PC-9 (cell line): ENCODE results near the gene WT1. TPM values are rescaled to one million over a fixed set of nuclear protein-coding genes. Genes with fewer than 3 reads are reported as not detected.

Experiments
- BruUV-seq: library from RNA; stranded (reverse); fragments of 400-500 nt; replicated peaks from 2 replicates; lab custom pipeline; 2021; lab: Mats Ljungman, UMichigan
- CTCF ChIA-PET: fragments of 300-600 bp; sonication (Branson Sonifier 250); formaldehyde crosslinking; loops from one replicate; lab custom pipeline; 2022; ENCODE audit warnings: antibody characterized with exemption; lab: Charles Lee
- POLR2A ChIA-PET: fragments of 300-600 bp; sonication (Branson Sonifier 250); formaldehyde crosslinking; loops from one replicate; lab custom pipeline; 2022; ENCODE audit warnings: antibody characterized with exemption; ENCODE audit not compliant: unreplicated experiment; lab: Charles Lee
- DNase-seq, 2 experiments: peaks; one replicate each; pipeline versions ENCODE4 v3.0.0 to v3.0.0-alpha.2; 2015 to 2022; ENCODE audit warnings: mixed read lengths in 1 of 2
- H2AFZ ChIP-seq: fragments of 200-600 bp; sonication (generic); 2 replicates; pipeline ENCODE4 v1.8.1; 2017; ENCODE audit warnings: antibody characterized with exemption
- H3F3A ChIP-seq: fragments of 200-600 bp; sonication (generic); 2 replicates; pipeline ENCODE4 v1.8.1; 2017; ENCODE audit warnings: antibody characterized with exemption, mild to moderate bottlenecking, low read depth; ENCODE audit not compliant: insufficient read depth
- H3K27ac ChIP-seq: fragments of 200-600 bp; sonication (generic); 2 replicates; pipeline ENCODE4 v1.6.1; 2016; ENCODE audit warnings: mixed run types
- H3K27me3 ChIP-seq: fragments of 200-600 bp; sonication (generic); 2 replicates; pipeline ENCODE4 v1.6.1; 2016; ENCODE audit warnings: low read depth, mixed run types; ENCODE audit not compliant: insufficient read depth
- H3K36me3 ChIP-seq: fragments of 200-600 bp; sonication (generic); 2 replicates; pipeline ENCODE4 v1.6.1; 2016; ENCODE audit warnings: low read depth, mixed run types
- H3K4me1 ChIP-seq: fragments of 200-600 bp; sonication (generic); replicated peaks from 2 replicates; pipeline ENCODE4 v1.6.1; 2016; ENCODE audit warnings: mixed run types; ENCODE audit not compliant: insufficient read depth
- H3K4me2 ChIP-seq: fragments of 200-600 bp; sonication (generic); 2 replicates; pipeline ENCODE4 v1.6.1; 2017; ENCODE audit warnings: mixed run types
- H3K4me3 ChIP-seq: fragments of 200-600 bp; sonication (generic); 2 replicates; pipeline ENCODE4 v1.6.1; 2016; ENCODE audit warnings: mixed run types
- H3K79me2 ChIP-seq: fragments of 200-600 bp; sonication (generic); 2 replicates; pipeline ENCODE4 v1.6.1; 2017; ENCODE audit warnings: low read depth, mixed run types
- H3K9me2 ChIP-seq: fragments of 200-600 bp; sonication (generic); 2 replicates; pipeline ENCODE4 v1.8.1; 2017; ENCODE audit warnings: mild to moderate bottlenecking; ENCODE audit not compliant: insufficient read depth
- H3K9me3 ChIP-seq: fragments of 200-600 bp; sonication (generic); 2 replicates; pipeline ENCODE4 v1.8.1; 2016; ENCODE audit warnings: low read depth; ENCODE audit not compliant: insufficient read depth
- H4K20me1 ChIP-seq: fragments of 200-600 bp; sonication (generic); 2 replicates; pipeline ENCODE4 v1.8.1; 2017; ENCODE audit not compliant: insufficient read depth
- EZH2 ChIP-seq: fragments of 200-600 bp; sonication (generic); IDR thresholded peaks from 2 replicates; pipeline ENCODE4 v1.8.0; 2017; ENCODE audit warnings: antibody characterized with exemption, low read depth
- intact Hi-C: fragments of 100-400 bp; cut with micrococcal nuclease; formaldehyde crosslinking; loops from one replicate; pipeline ENCODE4 v1.10.0; 2022; ENCODE audit not compliant: unreplicated experiment
- total RNA-seq: library from RNA; stranded (reverse); gene quantifications from 2 replicates; pipeline ENCODE4 v1.2.3, GENCODE V29; 2021
- TF ChIP-seq, protein P1 (sequence below): fragments of 200-600 bp; sonication (generic); conservative IDR thresholded peaks from 2 replicates; pipeline ENCODE4 v1.6.1; 2017; ENCODE audit warnings: mixed run types, antibody characterized with exemption, mild to moderate bottlenecking, moderate library complexity

The WT1 gene
- total RNA-seq, 1 experiment from 2014 or later = not detected

GRCh38 chr11:32340181-32340580 lies 95.2 kb downstream of the WT1 start:
- Histone ChIP-seq H3K27me3 (0 out of 2 replicates have a peak, but pooled peaks cover 3% of the 10 kb centered on the region), H3K4me1 (no peaks in the 10 kb centered on the region), H3K36me3 (no peaks in the 10 kb centered on the region), H3K9me2 (no peaks in the 10 kb centered on the region), H3K4me3 (no peak overlapping the region), H3K9me3 (no peaks in the 10 kb centered on the region), H3K79me2 (no peaks in the 10 kb centered on the region), H3F3A (no peaks in the 10 kb centered on the region), H4K20me1 (no peaks in the 10 kb centered on the region), H2AFZ (no peak overlapping the region), H3K27ac (no peak overlapping the region), H3K4me2 (no peak overlapping the region)
- CTCF ChIA-PET = no interaction called here
- TF ChIP-seq, protein P1, sequence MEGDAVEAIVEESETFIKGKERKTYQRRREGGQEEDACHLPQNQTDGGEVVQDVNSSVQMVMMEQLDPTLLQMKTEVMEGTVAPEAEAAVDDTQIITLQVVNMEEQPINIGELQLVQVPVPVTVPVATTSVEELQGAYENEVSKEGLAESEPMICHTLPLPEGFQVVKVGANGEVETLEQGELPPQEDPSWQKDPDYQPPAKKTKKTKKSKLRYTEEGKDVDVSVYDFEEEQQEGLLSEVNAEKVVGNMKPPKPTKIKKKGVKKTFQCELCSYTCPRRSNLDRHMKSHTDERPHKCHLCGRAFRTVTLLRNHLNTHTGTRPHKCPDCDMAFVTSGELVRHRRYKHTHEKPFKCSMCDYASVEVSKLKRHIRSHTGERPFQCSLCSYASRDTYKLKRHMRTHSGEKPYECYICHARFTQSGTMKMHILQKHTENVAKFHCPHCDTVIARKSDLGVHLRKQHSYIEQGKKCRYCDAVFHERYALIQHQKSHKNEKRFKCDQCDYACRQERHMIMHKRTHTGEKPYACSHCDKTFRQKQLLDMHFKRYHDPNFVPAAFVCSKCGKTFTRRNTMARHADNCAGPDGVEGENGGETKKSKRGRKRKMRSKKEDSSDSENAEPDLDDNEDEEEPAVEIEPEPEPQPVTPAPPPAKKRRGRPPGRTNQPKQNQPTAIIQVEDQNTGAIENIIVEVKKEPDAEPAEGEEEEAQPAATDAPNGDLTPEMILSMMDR = no peak
- TF ChIP-seq EZH2 = no peak
- POLR2A ChIA-PET = no interaction called here
- DNase-seq = no peak
- no TSS peak for BruUV-seq
- intact Hi-C loops = no loop called here

Other genes with a start within 250 kb of the WT1 start
- gene EIF3M, start 148.3 kb upstream of the WT1 start, total RNA-seq = 322 and 357 TPM in 2 replicates